ENCODE measurements around the gene FCER1G.

The FCER1G gene

GRCh38 chr1:161192476-161193465 is 22.3 kb upstream of the FCER1G start:
- peaks cover 28 to 39% of the 10 kb centered on the region in 2 donors for H3K4me1 Mint-ChIP-seq (ENCODE audit: low read depth in 2 of 2)
- ATAC-seq (replicated peaks): peak; percentile 96
- H3K36me3 Mint-ChIP-seq (ENCODE audit: insufficient read depth): peaks cover 4% of the 10 kb centered on the region
- no peaks in the 10 kb centered on the region for H3K9me3 Mint-ChIP-seq
- peak overlapping the region; percentile 64 to 65 for H3K4me3 Mint-ChIP-seq
- peak overlapping the region; percentile 75 to 87 for H3K27ac Mint-ChIP-seq
- H3K27me3 Mint-ChIP-seq: no peaks in the 10 kb centered on the region
- peak; percentile 61 to 67 (median 66) for DNase-seq

- Mint-ChIP-seq H3K36me3 (ENCODE audit: insufficient read depth) (peaks cover 4% of the 10 kb centered on the region), H3K4me3 (no peak overlapping the region), H3K9me3 (no peaks in the 10 kb centered on the region), H3K27me3 (no peaks in the 10 kb centered on the region), H3K4me1 (ENCODE audit: low read depth in 2 of 2) (peaks cover 27 to 33% of the 10 kb centered on the region in 2 donors), H3K27ac (peak overlapping the region in 1 of 2 donors; percentile 75)
- ATAC-seq (replicated peaks) (no peak), DNase-seq (no peak)
These were observed 21.4 kb upstream of the FCER1G start for GRCh38 chr1:161193561-161194235.

- Mint-ChIP-seq H3K27me3 (no peaks in the 10 kb centered on the region), H3K4me3 (peak overlapping the region; percentile 49 to 50), H3K27ac (peak overlapping the region; percentile 71 to 78), H3K9me3 (no peaks in the 10 kb centered on the region), H3K4me1 (ENCODE audit: low read depth in 2 of 2) (peaks cover 29 to 44% of the 10 kb centered on the region in 2 donors), H3K36me3 (ENCODE audit: insufficient read depth) (peaks cover 4% of the 10 kb centered on the region)
- DNase-seq: no peak
- peak; percentile 48 for ATAC-seq (replicated peaks)
These were observed 19.9 kb upstream of the FCER1G start for GRCh38 chr1:161195171-161195570.

GRCh38 chr1:161196111-161196510 is 19.0 kb upstream of the FCER1G start:
- ATAC-seq (replicated peaks) (no peak), DNase-seq (no peak)
- Mint-ChIP-seq H3K36me3 (ENCODE audit: insufficient read depth) (peaks cover 4% of the 10 kb centered on the region), H3K27me3 (no peaks in the 10 kb centered on the region), H3K4me1 (ENCODE audit: low read depth in 2 of 2) (peaks cover 38 to 50% of the 10 kb centered on the region in 2 donors), H3K4me3 (peak overlapping the region in 1 of 2 donors; percentile 25), H3K27ac (peak overlapping the region; percentile 38 to 59), H3K9me3 (no peaks in the 10 kb centered on the region)

- H3K4me1 Mint-ChIP-seq (ENCODE audit: low read depth in 2 of 2): peaks cover 42 to 57% of the 10 kb centered on the region in 2 donors
- DNase-seq (no peak), ATAC-seq (replicated peaks) (no peak)
- H3K27me3 Mint-ChIP-seq: no peaks in the 10 kb centered on the region
- H3K36me3 Mint-ChIP-seq (ENCODE audit: insufficient read depth): peaks cover 11% of the 10 kb centered on the region
- H3K4me3 Mint-ChIP-seq: no peak overlapping the region
- H3K9me3 Mint-ChIP-seq: no peaks in the 10 kb centered on the region
- H3K27ac Mint-ChIP-seq: peak overlapping the region in 1 of 2 donors; percentile 38
These were observed 18.3 kb upstream of the FCER1G start for GRCh38 chr1:161196521-161197451.

GRCh38 chr1:161197560-161198193 is 17.4 kb upstream of the FCER1G start:
- Mint-ChIP-seq H3K27ac (peak overlapping the region in 1 of 2 donors; percentile 46), H3K9me3 (no peaks in the 10 kb centered on the region), H3K4me3 (no peak overlapping the region), H3K27me3 (no peaks in the 10 kb centered on the region), H3K36me3 (ENCODE audit: insufficient read depth) (peaks cover 15% of the 10 kb centered on the region), H3K4me1 (ENCODE audit: low read depth in 2 of 2) (peaks cover 39 to 54% of the 10 kb centered on the region in 2 donors)
- ATAC-seq (replicated peaks): no peak
- DNase-seq: no peak

GRCh38 chr1:161198194-161198896 is 16.8 kb upstream of the FCER1G start:
- Mint-ChIP-seq H3K9me3 (no peaks in the 10 kb centered on the region), H3K4me3 (no peak overlapping the region), H3K4me1 (ENCODE audit: low read depth in 2 of 2) (peaks cover 36 to 47% of the 10 kb centered on the region in 2 donors), H3K36me3 (ENCODE audit: insufficient read depth) (peaks cover 18% of the 10 kb centered on the region), H3K27me3 (no peaks in the 10 kb centered on the region), H3K27ac (peak overlapping the region in 1 of 2 donors; percentile 71)
- ATAC-seq (replicated peaks) (no peak), DNase-seq (no peak)

GRCh38 chr1:161198897-161199431 is 16.1 kb upstream of the FCER1G start, which contains the start of gene ADAMTS4:
Gene ADAMTS4 (minus strand): TSS chr1:161199054. CDS start chr1:161198627, 427 bp downstream.
- H3K9me3 Mint-ChIP-seq: no peaks in the 10 kb centered on the region
- H3K27me3 Mint-ChIP-seq: no peaks in the 10 kb centered on the region
- H3K4me1 Mint-ChIP-seq (ENCODE audit: low read depth in 2 of 2): peaks cover 40 to 49% of the 10 kb centered on the region in 2 donors
- H3K36me3 Mint-ChIP-seq (ENCODE audit: insufficient read depth): peaks cover 18% of the 10 kb centered on the region
- DNase-seq (no peak), ATAC-seq (replicated peaks) (no peak)
- H3K4me3 Mint-ChIP-seq: peak within 1 kb of the TSS in 1 of 2 donors; percentile 20
- H3K27ac Mint-ChIP-seq: peak within 1 kb of the TSS in 1 of 2 donors; percentile 89

- ATAC-seq (replicated peaks) (no peak), DNase-seq (no peak)
- H3K4me1 Mint-ChIP-seq (ENCODE audit: low read depth in 2 of 2): peaks cover 44 to 53% of the 10 kb centered on the region in 2 donors
- peak overlapping the region in 1 of 2 donors; percentile 89 for H3K27ac Mint-ChIP-seq
- no peaks in the 10 kb centered on the region for H3K9me3 Mint-ChIP-seq
- peaks cover 22% of the 10 kb centered on the region for H3K36me3 Mint-ChIP-seq (ENCODE audit: insufficient read depth)
- peak overlapping the region in 1 of 2 donors; percentile 20 for H3K4me3 Mint-ChIP-seq
- no peaks in the 10 kb centered on the region for H3K27me3 Mint-ChIP-seq
These were observed 15.5 kb upstream of the FCER1G start for GRCh38 chr1:161199506-161200139.

GRCh38 chr1:161200421-161200991 is 14.6 kb upstream of the FCER1G start:
- Mint-ChIP-seq H3K9me3 (no peaks in the 10 kb centered on the region), H3K4me3 (peak overlapping the region; percentile 20 to 91), H3K27ac (peak overlapping the region; percentile 65 to 89), H3K4me1 (ENCODE audit: low read depth in 2 of 2) (peaks cover 39 to 48% of the 10 kb centered on the region in 2 donors), H3K36me3 (ENCODE audit: insufficient read depth) (peaks cover 27% of the 10 kb centered on the region), H3K27me3 (no peaks in the 10 kb centered on the region)
- DNase-seq (no peak), ATAC-seq (replicated peaks) (no peak)
